HCT116 (cell line): ENCODE data around the gene BSPRY. TPM values are rescaled to one million over a fixed set of nuclear protein-coding genes. Genes with fewer than 3 reads are reported as not detected.

Source experiments
- ATAC-seq: fragments of 200-7000 bp; cut with Tn5 transposase; 2 replicates; pipeline ENCODE4 v1.9.1; 2020; ENCODE audit warnings: mild to moderate bottlenecking, moderate library complexity
- BruUV-seq: library from RNA; stranded (reverse); fragments of 400-500 nt; replicated peaks from 2 replicates; lab custom pipeline; 2021; lab: Mats Ljungman, UMichigan
- CTCF ChIA-PET: fragments of 300-600 bp; sonication (Branson Sonifier 250); formaldehyde crosslinking; loops from one replicate; lab custom pipeline; 2021; ENCODE audit warnings: antibody characterized with exemption; lab: Charles Lee
- POLR2A ChIA-PET: fragments of 300-600, 350-600 bp; sonication (Branson Sonifier 250); formaldehyde crosslinking; loops from one replicate; lab custom pipeline; 2021; ENCODE audit warnings: antibody characterized with exemption; lab: Charles Lee
- RAD21 ChIA-PET, 2 experiments: fragments of 300-600 bp; sonication (Branson Sonifier 250); formaldehyde crosslinking; loops; one replicate each; lab custom pipeline; 2023; ENCODE audit warnings: low total read pairs in 2 of 2; ENCODE audit not compliant: uncharacterized antibody in 2 of 2, unreplicated experiment in 2 of 2, low non-redundant PET in 1 of 2; lab: Charles Lee
- DNase-seq: peaks from one replicate; pipeline ENCODE4 v3.0.0-alpha.2; 2010; ENCODE audit warnings: low read depth, low spot score
- H2AFZ ChIP-seq: fragments of 200-600 bp; shearing (Covaris generic), sonication (generic); 2 replicates; pipeline ENCODE4 v1.6.1; 2017; ENCODE audit warnings: low read depth, mixed run types, mixed read lengths, antibody characterized with exemption, low read length; ENCODE audit not compliant: poor library complexity, severe bottlenecking
- H3K27ac ChIP-seq: 2 replicates; pipeline ENCODE4 v1.5.1; 2012; ENCODE audit warnings: low read depth, low read length
- H3K27me3 ChIP-seq: fragments of 200-600 bp; sonication (generic); 2 replicates; pipeline ENCODE4 v1.6.1; 2016; ENCODE audit warnings: mixed run types, low read length, mixed read lengths; ENCODE audit not compliant: insufficient read depth
- H3K36me3 ChIP-seq, 2 experiments: fragments of 200-500 bp in 1 of 2; fragments of 200-600 bp in 1 of 2; sonication (Bioruptor generic) in 1 of 2; sonication (generic) in 1 of 2; 2 replicates each; pipeline versions ENCODE4 v1.5.1 to v1.6.1; 2014 to 2016; ENCODE audit warnings: low read length in 2 of 2, inconsistent platforms in 1 of 2, mixed read lengths in 1 of 2, mixed run types in 1 of 2; ENCODE audit not compliant: insufficient read depth in 2 of 2, control insufficient read depth in 1 of 2
- H3K4me1 ChIP-seq, 2 experiments: fragments of 200-600 bp in 1 of 2; sonication (generic) in 1 of 2; 2 replicates each; pipeline versions ENCODE4 v1.5.1 to v1.6.1; 2012 to 2017; ENCODE audit warnings: low read length in 2 of 2, inconsistent platforms in 1 of 2, mild to moderate bottlenecking in 1 of 2, mixed read lengths in 1 of 2, mixed run types in 1 of 2, moderate library complexity in 1 of 2; ENCODE audit not compliant: insufficient read depth in 2 of 2, control insufficient read depth in 1 of 2
- H3K4me2 ChIP-seq: fragments of 200-600 bp; sonication (generic); 2 replicates; pipeline ENCODE4 v1.6.1; 2017; ENCODE audit warnings: mixed run types, low read length, mixed read lengths
- H3K4me3 ChIP-seq, 2 experiments: fragments of 200-600 bp in 1 of 2; sonication (generic) in 1 of 2; replicated peaks in 1 of 2; 2 replicates each; pipeline ENCODE4 v1.5.1; 2011 to 2016; ENCODE audit warnings: low read length in 2 of 2, control low read depth in 1 of 2, low read depth in 1 of 2, mild to moderate bottlenecking in 1 of 2, mixed read lengths in 1 of 2, mixed run types in 1 of 2
- H3K79me2 ChIP-seq: fragments of 200-600 bp; sonication (generic); 2 replicates; pipeline ENCODE4 v1.6.1; 2017; ENCODE audit warnings: mild to moderate bottlenecking, mixed run types, low read length, moderate library complexity, mixed read lengths; ENCODE audit not compliant: insufficient read depth
- H3K9ac ChIP-seq: fragments of 200-600 bp; sonication (generic); 2 replicates; pipeline ENCODE4 v1.6.1; 2016; ENCODE audit warnings: low read length, mixed read lengths
- H3K9me2 ChIP-seq: fragments of 200-600 bp; sonication (generic), shearing (Covaris generic); 2 replicates; pipeline ENCODE4 v1.6.1; 2017; ENCODE audit warnings: mixed run types, mild to moderate bottlenecking, moderate library complexity; ENCODE audit not compliant: insufficient read depth
- H3K9me3 ChIP-seq, 2 experiments: fragments of 200-500 bp in 1 of 2; fragments of 200-600 bp in 1 of 2; sonication (Bioruptor generic) in 1 of 2; sonication (generic) in 1 of 2; 2 replicates each; pipeline ENCODE4 v1.6.1; 2014 to 2017; ENCODE audit warnings: low read length in 2 of 2, mixed read lengths in 2 of 2, inconsistent platforms in 1 of 2, low read depth in 1 of 2, mild to moderate bottlenecking in 1 of 2, mixed run types in 1 of 2, moderate library complexity in 1 of 2; ENCODE audit not compliant: control insufficient read depth in 1 of 2, insufficient read depth in 1 of 2
- H4K20me1 ChIP-seq: fragments of 200-600 bp; sonication (generic), shearing (Covaris generic); 2 replicates; pipeline ENCODE4 v1.6.1; 2017; ENCODE audit warnings: mixed run types, mild to moderate bottlenecking, moderate library complexity; ENCODE audit not compliant: insufficient read depth
- ATF3 ChIP-seq: IDR thresholded peaks from 2 replicates; pipeline ENCODE4 v1.6.1; 2012
- EGR1 ChIP-seq: IDR thresholded peaks from 2 replicates; pipeline ENCODE4 v1.6.1; 2012; ENCODE audit warnings: low read depth
- EZH2phosphoT487 ChIP-seq: fragments of 200-600 bp; IDR thresholded peaks from 2 replicates; pipeline ENCODE4 v1.6.1; 2018; ENCODE audit warnings: antibody characterized with exemption, borderline replicate concordance
- RAD21 ChIP-seq: IDR thresholded peaks from 2 replicates; pipeline ENCODE4 v1.6.1; 2012; ENCODE audit warnings: low read depth, mild to moderate bottlenecking
- REST ChIP-seq: IDR thresholded peaks from 2 replicates; pipeline ENCODE4 v1.6.1; 2012; ENCODE audit warnings: low read depth
- SIN3A ChIP-seq: IDR thresholded peaks from 2 replicates; pipeline ENCODE4 v1.6.1; 2012; ENCODE audit warnings: low read depth
- SP1 ChIP-seq: IDR thresholded peaks from 2 replicates; pipeline ENCODE4 v1.6.1; 2012; ENCODE audit warnings: low read depth
- SRF ChIP-seq: IDR thresholded peaks from 2 replicates; pipeline ENCODE4 v1.6.1; 2012; ENCODE audit warnings: low read depth
- YY1 ChIP-seq: IDR thresholded peaks from 2 replicates; pipeline ENCODE4 v1.6.1; 2011; ENCODE audit warnings: low read length, low read depth, moderate library complexity, mild to moderate bottlenecking; ENCODE audit not compliant: insufficient replicate concordance; ENCODE audit errors: extremely low read depth
- ZBTB33 ChIP-seq: IDR thresholded peaks from 2 replicates; pipeline ENCODE4 v1.6.1; 2011; ENCODE audit warnings: mild to moderate bottlenecking, low read length, moderate library complexity; ENCODE audit not compliant: insufficient replicate concordance; ENCODE audit errors: extremely low read depth
- ZFX ChIP-seq: fragments of 450-650 bp; IDR thresholded peaks from 2 replicates; pipeline ENCODE4 v1.6.1; 2017
- ZNF274 ChIP-seq: fragments of 200-500 bp; sonication (Bioruptor generic); IDR thresholded peaks from 2 replicates; pipeline ENCODE4 v1.6.1; 2014; ENCODE audit warnings: mild to moderate bottlenecking, low read depth, low read length, inconsistent platforms
- intact Hi-C: fragments of 100-400 bp; cut with micrococcal nuclease; formaldehyde crosslinking; loops from 2 replicates; pipeline ENCODE4 v1.10.0; 2022
- total RNA-seq: library from RNA; stranded (reverse); gene quantifications from one replicate; pipeline ENCODE4 v1.2.1, GENCODE V29; 2021; ENCODE audit not compliant: unreplicated experiment

The BSPRY gene
- total RNA-seq, 1 experiment from 2014 or later, result 22.7 TPM

- BruUV-seq, result no TSS peak
- no peaks in the 10 kb centered on the region for H3K79me2 ChIP-seq
- no peaks in the 10 kb centered on the region for H3K27me3 ChIP-seq
- ChIA-PET POLR2A (interaction anchor here (0.8 kb wide), 1 partner anchor 13 kb away, joined by 3 read pairs; no protein-coding TSS in a partner anchor), RAD21 (no interaction called here), CTCF (no interaction called here)
- H3K9ac ChIP-seq, result no peak overlapping the region
- H3K9me2 ChIP-seq, result no peaks in the 10 kb centered on the region
- no peaks in the 10 kb centered on the region for H3K9me3 ChIP-seq
- peaks cover 0 to 3% of the 10 kb centered on the region in 2 experiments; a peak in 1 of 4 replicates for H3K36me3 ChIP-seq
- H2AFZ ChIP-seq, result no peak overlapping the region
- H3K4me3 ChIP-seq, result no peak overlapping the region
- H3K4me2 ChIP-seq, result no peak overlapping the region
- no peaks in the 10 kb centered on the region for H3K4me1 ChIP-seq
- TF ChIP-seq ZBTB33, result no peak
- TF ChIP-seq ZFX, result no peak
- no peaks in the 10 kb centered on the region for H4K20me1 ChIP-seq
- H3K27ac ChIP-seq, result no peak overlapping the region
- ATAC-seq (no peak), DNase-seq (no peak)
- intact Hi-C loops, result no loop called here
These were observed 39.5 kb downstream of the BSPRY start for GRCh38 chr9:113388833-113389232.

GRCh38 chr9:113389451-113389850, 40.1 kb downstream of the BSPRY start:
- no peak for TF ChIP-seq EGR1
- no peak for TF ChIP-seq ATF3
- no peak for TF ChIP-seq RAD21
- TF ChIP-seq ZNF274, result no peak
- TF ChIP-seq YY1, result no peak
- TF ChIP-seq SP1, result no peak
- no peak for TF ChIP-seq SIN3A
- TF ChIP-seq SRF, result no peak
- no peak for TF ChIP-seq REST
- TF ChIP-seq EZH2phosphoT487, result no peak
- TF ChIP-seq, all 23 proteins: peak for 0
- H3K4me1 ChIP-seq, result no peaks in the 10 kb centered on the region
- BruUV-seq, result no TSS peak
- H3K9ac ChIP-seq, result no peak overlapping the region
- H3K36me3 ChIP-seq, result peaks cover 0 to 3% of the 10 kb centered on the region in 2 experiments; a peak in 1 of 4 replicates
- no peaks in the 10 kb centered on the region for H3K79me2 ChIP-seq
- H2AFZ ChIP-seq, result no peak overlapping the region
- H3K27me3 ChIP-seq, result no peaks in the 10 kb centered on the region
- H3K4me2 ChIP-seq, result no peak overlapping the region
- no peaks in the 10 kb centered on the region for H3K9me2 ChIP-seq
- ChIA-PET RAD21 (no interaction called here), POLR2A (no interaction called here), CTCF (no interaction called here)
- H4K20me1 ChIP-seq, result no peaks in the 10 kb centered on the region
- intact Hi-C loops, result no loop called here
- ATAC-seq (no peak), DNase-seq (no peak)
- no peak overlapping the region for H3K4me3 ChIP-seq
- H3K27ac ChIP-seq, result no peak overlapping the region
- no peaks in the 10 kb centered on the region for H3K9me3 ChIP-seq
